ENCODE data around the gene BRMS1. TPM values are rescaled to one million over a fixed set of nuclear protein-coding genes. Genes with fewer than 3 reads are reported as not detected.

BRMS1 gene
- total RNA-seq, 1 donor, result 43.1 TPM

DNA sequence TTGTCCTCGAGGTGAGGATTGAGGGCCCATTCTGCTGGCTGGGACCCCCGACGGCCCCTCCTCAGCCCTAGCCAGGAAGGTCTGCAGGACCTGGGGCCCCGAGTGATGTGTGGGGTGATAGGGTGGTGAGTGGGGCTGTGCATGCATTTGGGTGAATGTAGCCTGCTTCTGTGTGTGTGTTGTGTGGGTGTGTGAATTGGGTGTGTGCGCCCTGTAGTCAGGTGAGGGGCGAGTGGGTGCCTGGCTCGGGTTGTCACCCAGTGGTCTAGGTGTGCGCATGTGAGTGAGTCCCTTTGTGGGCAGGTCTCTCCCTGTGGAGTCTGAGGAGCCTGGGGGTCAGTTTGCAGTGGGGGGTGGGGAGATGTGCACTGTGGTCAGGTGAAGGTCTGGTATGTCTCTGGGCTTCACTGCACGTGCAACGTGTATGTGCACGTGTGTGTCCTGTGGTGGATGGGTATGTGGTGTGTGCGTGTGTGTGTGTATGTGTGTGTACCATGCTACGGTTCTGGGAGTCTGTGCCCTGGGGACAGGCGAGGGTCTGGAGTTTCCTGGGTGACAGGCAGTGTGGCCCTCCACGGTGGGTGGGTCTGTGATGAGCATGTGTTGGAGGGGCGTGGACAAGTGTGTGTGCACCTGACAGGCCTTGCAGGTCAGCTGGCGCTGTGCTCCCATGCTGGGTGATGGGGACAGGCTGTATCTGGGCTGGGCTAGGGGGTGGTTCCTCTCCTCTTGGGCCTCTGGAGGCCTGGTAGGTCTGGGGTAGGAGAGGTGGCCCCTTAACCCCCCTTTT is 52.2 kb downstream of the BRMS1 start:
- no peak overlapping the region for H3K4me3 ChIP-seq (ENCODE audit: insufficient read depth, low read length)

DNA sequence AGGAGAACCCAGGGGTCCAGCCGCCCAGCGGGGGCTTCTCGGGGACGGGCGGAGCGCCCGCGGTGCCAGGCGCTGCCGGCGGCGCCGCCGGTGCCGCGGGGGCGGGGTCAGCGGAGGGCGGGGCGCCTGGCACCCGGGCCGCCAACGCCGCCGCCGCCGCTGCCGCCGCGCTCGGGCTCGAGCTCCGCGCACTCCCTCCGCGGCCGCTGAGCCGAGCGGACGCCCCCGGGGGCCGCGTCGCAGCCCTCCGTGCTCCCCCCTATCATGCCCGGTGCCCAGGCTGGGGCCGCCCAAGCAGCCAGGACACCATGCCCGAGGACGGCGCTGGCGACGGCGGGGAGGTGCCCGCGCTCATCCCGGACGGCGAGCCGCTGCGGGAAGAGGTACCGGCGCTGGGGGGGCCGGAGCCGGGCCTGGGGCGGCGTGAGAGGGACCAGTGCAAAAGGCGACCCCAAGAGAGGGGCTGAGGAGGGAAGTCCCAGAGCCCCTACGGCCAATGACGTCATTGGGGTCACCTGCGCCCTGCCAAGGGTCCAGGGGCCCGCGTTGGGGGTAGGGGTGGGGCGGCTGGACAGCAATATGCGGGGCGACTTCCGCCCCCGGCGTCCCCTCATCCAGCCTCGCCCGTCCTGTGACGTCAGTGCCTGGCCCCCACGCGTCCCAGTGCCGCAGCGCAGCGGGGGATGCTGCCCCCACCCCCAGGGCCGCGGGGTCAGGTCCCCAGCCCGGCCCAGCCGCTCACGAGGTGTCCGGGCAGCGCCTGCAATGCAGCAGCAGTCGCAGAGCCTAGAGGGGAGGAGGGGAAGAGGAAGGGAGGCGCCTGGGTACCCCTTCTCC is 53.0 kb downstream of the BRMS1 start, which contains the start of gene TMEM151A:
Gene TMEM151A, plus strand, starts transcription at position 189 of the 837 bp plus-strand sequence. Its CDS starts 120 bp downstream, at position 309.
- Histone ChIP-seq H3K4me2 (ENCODE audit: insufficient read depth, low read length) (peak within 1 kb of the TSS; percentile 32), H4K20me1 (ENCODE audit: insufficient read depth, low read length) (peaks cover 3% of the 10 kb centered on the region), H3K27ac (ENCODE audit: low read depth, low read length) (no peak within 1 kb of the TSS), H3K36me3 (ENCODE audit: insufficient read depth, low read length) (peaks cover 3% of the 10 kb centered on the region), H3K4me3 (ENCODE audit: insufficient read depth, low read length) (peak within 1 kb of the TSS; percentile 19), H3K27me3 (ENCODE audit: insufficient read depth, low read length) (peaks cover 36% of the 10 kb centered on the region), H3K9me3 (ENCODE audit: low read depth, low read length) (no peaks in the 10 kb centered on the region), H3K4me1 (ENCODE audit: insufficient read depth, low read length) (peaks cover 21% of the 10 kb centered on the region), H3K79me2 (ENCODE audit: insufficient read depth, low read length) (peaks cover 20% of the 10 kb centered on the region), H2AFZ (ENCODE audit: low read length) (no peak within 1 kb of the TSS)
- peak; percentile 86 for DNase-seq (ENCODE audit: insufficient read length, low spot score, missing footprints)
- TF ChIP-seq, protein P1, sequence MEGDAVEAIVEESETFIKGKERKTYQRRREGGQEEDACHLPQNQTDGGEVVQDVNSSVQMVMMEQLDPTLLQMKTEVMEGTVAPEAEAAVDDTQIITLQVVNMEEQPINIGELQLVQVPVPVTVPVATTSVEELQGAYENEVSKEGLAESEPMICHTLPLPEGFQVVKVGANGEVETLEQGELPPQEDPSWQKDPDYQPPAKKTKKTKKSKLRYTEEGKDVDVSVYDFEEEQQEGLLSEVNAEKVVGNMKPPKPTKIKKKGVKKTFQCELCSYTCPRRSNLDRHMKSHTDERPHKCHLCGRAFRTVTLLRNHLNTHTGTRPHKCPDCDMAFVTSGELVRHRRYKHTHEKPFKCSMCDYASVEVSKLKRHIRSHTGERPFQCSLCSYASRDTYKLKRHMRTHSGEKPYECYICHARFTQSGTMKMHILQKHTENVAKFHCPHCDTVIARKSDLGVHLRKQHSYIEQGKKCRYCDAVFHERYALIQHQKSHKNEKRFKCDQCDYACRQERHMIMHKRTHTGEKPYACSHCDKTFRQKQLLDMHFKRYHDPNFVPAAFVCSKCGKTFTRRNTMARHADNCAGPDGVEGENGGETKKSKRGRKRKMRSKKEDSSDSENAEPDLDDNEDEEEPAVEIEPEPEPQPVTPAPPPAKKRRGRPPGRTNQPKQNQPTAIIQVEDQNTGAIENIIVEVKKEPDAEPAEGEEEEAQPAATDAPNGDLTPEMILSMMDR (IDR thresholded peaks at IDR 0.05; ENCODE audit: extremely low read depth, low read depth, low read length), result no peak

More for the DNA sequence above, 52.2 kb downstream of the BRMS1 start:
- peak; percentile 79 for DNase-seq (ENCODE audit: insufficient read length, low spot score, missing footprints)
- Histone ChIP-seq H2AFZ (ENCODE audit: low read length) (no peak overlapping the region), H3K27me3 (ENCODE audit: insufficient read depth, low read length) (peaks cover 40% of the 10 kb centered on the region), H3K4me2 (ENCODE audit: insufficient read depth, low read length) (no peak overlapping the region), H4K20me1 (ENCODE audit: insufficient read depth, low read length) (peaks cover 3% of the 10 kb centered on the region), H3K36me3 (ENCODE audit: insufficient read depth, low read length) (no peaks in the 10 kb centered on the region), H3K79me2 (ENCODE audit: insufficient read depth, low read length) (peaks cover 11% of the 10 kb centered on the region), H3K27ac (ENCODE audit: low read depth, low read length) (no peak overlapping the region), H3K9me3 (ENCODE audit: low read depth, low read length) (no peaks in the 10 kb centered on the region), H3K4me1 (ENCODE audit: insufficient read depth, low read length) (peaks cover 17% of the 10 kb centered on the region)
- TF ChIP-seq, protein P1 (IDR thresholded peaks at IDR 0.05; ENCODE audit: extremely low read depth, low read depth, low read length), result no peak

DNA sequence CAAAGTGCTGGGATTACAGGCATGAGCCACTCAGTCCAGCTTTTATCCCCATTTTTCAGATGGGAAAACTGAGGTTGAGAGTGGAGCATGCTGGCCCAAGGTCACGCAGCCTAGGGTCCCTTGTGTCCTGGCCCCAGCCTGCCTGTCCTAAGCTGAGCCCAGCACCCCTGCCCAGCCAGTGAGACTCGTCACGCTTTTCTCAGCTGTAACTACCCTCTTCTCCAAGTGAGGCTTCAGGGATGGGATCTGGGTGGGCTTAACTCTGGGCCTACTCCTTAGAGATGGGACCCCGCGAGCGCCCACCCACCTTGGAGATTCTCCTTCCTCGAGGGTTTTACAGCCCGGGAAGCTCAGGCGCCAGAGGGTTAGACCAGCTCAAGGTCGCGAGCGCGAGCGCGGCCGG is 53.6 kb downstream of the BRMS1 start:
- H3K9me3 ChIP-seq (ENCODE audit: low read depth, low read length), result no peaks in the 10 kb centered on the region
- H3K4me2 ChIP-seq (ENCODE audit: insufficient read depth, low read length), result no peak overlapping the region
- peaks cover 36% of the 10 kb centered on the region for H3K27me3 ChIP-seq (ENCODE audit: insufficient read depth, low read length)
- H3K4me1 ChIP-seq (ENCODE audit: insufficient read depth, low read length), result peaks cover 21% of the 10 kb centered on the region
- peaks cover 26% of the 10 kb centered on the region for H3K79me2 ChIP-seq (ENCODE audit: insufficient read depth, low read length)
- TF ChIP-seq, protein P1 (IDR thresholded peaks at IDR 0.05; ENCODE audit: extremely low read depth, low read depth, low read length), result no peak
- H3K36me3 ChIP-seq (ENCODE audit: insufficient read depth, low read length), result peaks cover 8% of the 10 kb centered on the region
- DNase-seq (ENCODE audit: insufficient read length, low spot score, missing footprints), result peak; percentile 73
- H3K4me3 ChIP-seq (ENCODE audit: insufficient read depth, low read length), result no peak overlapping the region
- H4K20me1 ChIP-seq (ENCODE audit: insufficient read depth, low read length), result peaks cover 6% of the 10 kb centered on the region
- no peak overlapping the region for H2AFZ ChIP-seq (ENCODE audit: low read length)
- H3K27ac ChIP-seq (ENCODE audit: low read depth, low read length), result no peak overlapping the region

DNA sequence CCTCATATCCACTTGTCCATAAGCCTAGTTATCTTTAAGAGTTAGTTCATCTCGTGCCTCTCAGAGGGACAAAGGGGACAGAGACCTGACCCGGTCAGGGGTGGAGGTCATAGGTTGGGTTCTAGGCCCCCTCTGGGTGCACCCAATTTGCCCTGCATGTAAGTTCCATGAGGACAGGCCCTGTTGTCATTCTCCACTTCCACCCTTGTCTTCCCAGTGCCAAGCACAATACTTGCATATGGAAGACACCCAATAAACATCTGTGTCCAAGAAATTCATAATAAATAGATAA is 54.6 kb downstream of the BRMS1 start:
- Histone ChIP-seq H3K9me3 (ENCODE audit: low read depth, low read length) (no peaks in the 10 kb centered on the region), H2AFZ (ENCODE audit: low read length) (no peak overlapping the region), H3K79me2 (ENCODE audit: insufficient read depth, low read length) (peaks cover 36% of the 10 kb centered on the region), H3K4me3 (ENCODE audit: insufficient read depth, low read length) (no peak overlapping the region), H3K36me3 (ENCODE audit: insufficient read depth, low read length) (peaks cover 15% of the 10 kb centered on the region), H3K4me1 (ENCODE audit: insufficient read depth, low read length) (peaks cover 21% of the 10 kb centered on the region), H4K20me1 (ENCODE audit: insufficient read depth, low read length) (peaks cover 14% of the 10 kb centered on the region), H3K4me2 (ENCODE audit: insufficient read depth, low read length) (peak overlapping the region; percentile 97), H3K27me3 (ENCODE audit: insufficient read depth, low read length) (peaks cover 36% of the 10 kb centered on the region), H3K27ac (ENCODE audit: low read depth, low read length) (no peak overlapping the region)
- TF ChIP-seq, protein P1 (IDR thresholded peaks at IDR 0.05; ENCODE audit: extremely low read depth, low read depth, low read length), result no peak
- DNase-seq (ENCODE audit: insufficient read length, low spot score, missing footprints), result no peak
